Pons (tissue), 1 donor: ENCODE data around the gene RAD1.

Experiments used
- DNase-seq: peaks from one replicate; pipeline ENCODE4 v3.0.0-alpha.2; 2016; ENCODE audit warnings: low spot score

RAD1 gene

GRCh38 chr5:34915856-34916192 lies 520 bp upstream of the RAD1 start:
- no peak for DNase-seq

- DNase-seq: peak; percentile 10
Observed at GRCh38 chr5:34914671-34915138, 599 bp downstream of the RAD1 start.

- no peak for DNase-seq
Observed at GRCh38 chr5:34913072-34913471, 2.2 kb downstream of the RAD1 start.

- DNase-seq: no peak
Observed at GRCh38 chr5:34905564-34905963, 9.7 kb downstream of the RAD1 start.

- no peak for DNase-seq
Observed at GRCh38 chr5:34903260-34903659, 12.0 kb downstream of the RAD1 start.

GRCh38 chr5:34900652-34901051 lies 14.7 kb downstream of the RAD1 start:
- DNase-seq: no peak

GRCh38 chr5:34899066-34899465 lies 16.2 kb downstream of the RAD1 start:
- DNase-seq: no peak

- peak; percentile 85 for DNase-seq
Observed at GRCh38 chr5:34898258-34898895, 16.9 kb downstream of the RAD1 start.

- no peak for DNase-seq
Observed at GRCh38 chr5:34897646-34898045, 17.7 kb downstream of the RAD1 start.

- DNase-seq: no peak
Observed at GRCh38 chr5:34895641-34896419, 19.5 kb downstream of the RAD1 start.

GRCh38 chr5:34894716-34895115 lies 20.6 kb downstream of the RAD1 start:
- DNase-seq: no peak

- no peak for DNase-seq
Observed at GRCh38 chr5:34892414-34892813, 22.9 kb downstream of the RAD1 start.

- no peak for DNase-seq
Observed at GRCh38 chr5:34891981-34892380, 23.3 kb downstream of the RAD1 start.

- no peak for DNase-seq
Observed at GRCh38 chr5:34889394-34889793, 25.9 kb downstream of the RAD1 start.

GRCh38 chr5:34886392-34887119 lies 28.7 kb downstream of the RAD1 start:
- DNase-seq: no peak

- no peak for DNase-seq
Observed at GRCh38 chr5:34881246-34881645, 34.1 kb downstream of the RAD1 start.

GRCh38 chr5:34876275-34876674 lies 39.0 kb downstream of the RAD1 start:
- no peak for DNase-seq

- no peak for DNase-seq
Observed at GRCh38 chr5:34870382-34870781, 44.9 kb downstream of the RAD1 start.

- peak; percentile 92 for DNase-seq
Observed at GRCh38 chr5:34869256-34869655, 46.0 kb downstream of the RAD1 start.

GRCh38 chr5:34868791-34869190 lies 46.5 kb downstream of the RAD1 start:
- DNase-seq: peak; percentile 60

GRCh38 chr5:34867660-34868059 lies 47.6 kb downstream of the RAD1 start:
- DNase-seq: peak; percentile 62

- peak; percentile 29 for DNase-seq
Observed at GRCh38 chr5:34866989-34867471, 48.3 kb downstream of the RAD1 start.

GRCh38 chr5:34865091-34865490 lies 50.2 kb downstream of the RAD1 start:
- DNase-seq: no peak
